NCI-H524 (cell line): Measurements from ENCODE around the gene UBE2G1.

Experiments used
- DNase-seq, 2 experiments: peaks; one replicate each; lab custom pipeline; 2025; lab: John Stamatoyannopoulos, UW

UBE2G1 gene

DNA sequence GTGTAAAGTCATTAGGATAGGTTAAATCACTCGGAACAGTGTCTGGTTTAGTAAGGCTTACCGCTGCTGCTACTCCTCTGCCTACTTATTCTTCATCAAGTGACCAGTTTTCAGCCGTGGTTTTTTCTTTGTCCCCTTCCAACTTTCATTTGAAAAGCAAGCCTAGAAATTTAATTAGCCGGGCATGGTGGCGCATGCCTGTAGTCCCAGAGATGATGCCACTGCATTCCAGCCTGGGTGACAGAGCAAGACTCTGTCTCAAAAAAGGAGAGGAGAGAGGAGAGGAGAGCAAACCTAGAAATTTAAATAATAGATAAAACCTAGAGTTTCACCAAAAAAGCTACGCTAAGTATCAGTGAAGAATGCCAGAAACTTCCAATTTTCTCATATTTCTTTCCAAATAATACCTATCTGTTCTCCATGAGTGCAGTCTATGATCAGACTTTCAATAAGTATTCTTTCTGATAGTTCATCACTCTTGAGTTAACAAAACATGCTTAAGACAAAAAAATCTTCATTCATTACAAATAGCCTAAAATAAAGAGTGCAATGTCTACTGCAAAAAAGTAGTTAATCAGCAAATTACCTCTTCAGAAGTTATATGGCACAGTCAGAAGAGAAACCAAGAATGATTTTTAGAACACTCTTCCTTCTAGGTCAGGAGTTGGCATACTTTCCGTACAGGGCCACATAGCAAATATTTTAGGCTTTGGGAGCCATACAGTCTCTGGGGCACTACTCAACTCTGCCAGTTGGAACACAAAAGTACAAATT lies 117.8 kb downstream of the UBE2G1 start:
- no peak for DNase-seq

DNA sequence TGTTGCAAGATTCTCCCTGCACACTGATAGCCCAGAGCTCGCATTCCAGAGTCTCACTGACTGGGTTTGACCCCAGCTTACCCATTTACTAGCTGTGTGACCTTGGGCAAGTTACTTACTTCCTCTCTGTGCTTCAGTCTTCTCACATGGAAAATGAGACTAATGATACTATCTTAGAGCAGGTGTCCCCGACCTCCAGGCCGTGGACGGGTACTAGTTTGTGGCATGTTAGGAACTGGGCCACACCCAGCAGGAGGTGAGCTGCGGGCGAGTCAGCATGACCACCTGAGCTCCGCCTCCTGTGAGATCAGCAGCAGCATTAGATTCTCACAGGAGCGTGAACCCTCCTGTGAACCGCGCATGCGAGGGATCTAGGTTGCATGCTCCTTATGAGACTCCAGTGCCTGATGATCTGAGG lies 118.5 kb downstream of the UBE2G1 start:
- no peak for DNase-seq

DNA sequence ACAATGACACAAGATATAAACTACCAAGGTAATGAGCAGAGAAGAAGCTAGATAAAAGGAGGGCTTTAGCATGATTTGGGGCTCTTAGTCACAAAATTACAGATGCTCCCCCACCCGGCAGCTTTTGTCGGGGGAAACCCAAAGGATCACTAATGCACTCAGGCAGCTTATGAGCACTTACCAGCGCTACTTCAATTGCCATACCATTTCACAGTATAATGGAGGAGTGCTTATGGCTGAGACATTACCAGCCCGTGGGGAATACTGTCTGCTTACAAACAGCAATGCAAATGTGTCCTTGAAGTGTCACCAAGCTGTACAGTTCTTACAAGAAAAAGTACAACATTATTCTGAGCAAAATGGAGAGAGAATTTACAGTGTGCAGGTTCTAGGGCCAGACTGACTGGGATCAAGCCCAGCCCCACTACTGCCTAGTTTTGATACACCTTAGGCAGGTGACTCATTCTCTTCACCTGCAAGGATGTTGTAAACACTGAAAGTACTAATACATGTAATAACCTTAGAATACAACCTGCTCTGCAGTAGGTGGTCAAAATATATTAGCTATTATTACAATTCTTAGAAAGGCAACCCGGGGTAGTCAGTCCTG lies 119.0 kb downstream of the UBE2G1 start:
- peak; percentile 38 to 50 for DNase-seq

DNA sequence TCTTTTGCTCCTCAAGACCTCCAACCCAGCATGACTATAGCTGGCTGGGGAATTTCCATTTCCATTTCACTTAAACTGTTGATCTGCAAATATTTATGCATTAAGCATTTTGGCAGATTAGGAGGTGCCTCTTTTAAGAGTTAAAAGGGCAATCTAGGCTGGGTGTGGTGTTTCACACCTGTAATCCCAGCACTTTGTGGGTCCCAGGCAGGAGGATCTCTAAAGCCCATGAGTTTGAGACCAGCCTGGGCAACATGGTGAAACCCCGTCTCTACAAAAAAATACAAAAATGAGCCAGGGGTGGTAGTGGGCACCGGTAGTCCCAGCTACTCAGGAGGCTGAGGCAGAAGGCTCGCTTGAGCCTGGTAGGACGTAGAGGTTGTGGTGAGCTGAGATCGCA lies 119.8 kb downstream of the UBE2G1 start:
- no peak for DNase-seq

DNA sequence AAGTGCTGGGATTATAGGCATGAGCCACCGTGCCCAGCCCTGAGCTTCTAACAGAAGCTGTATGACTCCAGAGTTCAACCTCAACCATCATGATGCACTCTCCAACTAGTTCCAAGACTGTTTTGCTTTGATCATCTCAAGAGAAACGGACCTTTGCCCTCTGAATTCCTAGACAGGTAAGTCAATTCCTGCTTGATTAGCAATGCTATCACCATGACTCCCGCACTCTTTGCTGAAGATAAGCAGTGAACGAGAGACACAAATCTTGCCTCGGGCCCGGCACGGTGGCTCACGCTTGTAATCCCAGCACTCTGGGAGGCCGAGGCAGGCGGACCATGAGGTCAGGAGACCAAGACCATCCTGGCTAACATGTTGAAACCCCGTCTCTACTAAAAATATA lies 124.9 kb downstream of the UBE2G1 start:
- no peak for DNase-seq

DNA sequence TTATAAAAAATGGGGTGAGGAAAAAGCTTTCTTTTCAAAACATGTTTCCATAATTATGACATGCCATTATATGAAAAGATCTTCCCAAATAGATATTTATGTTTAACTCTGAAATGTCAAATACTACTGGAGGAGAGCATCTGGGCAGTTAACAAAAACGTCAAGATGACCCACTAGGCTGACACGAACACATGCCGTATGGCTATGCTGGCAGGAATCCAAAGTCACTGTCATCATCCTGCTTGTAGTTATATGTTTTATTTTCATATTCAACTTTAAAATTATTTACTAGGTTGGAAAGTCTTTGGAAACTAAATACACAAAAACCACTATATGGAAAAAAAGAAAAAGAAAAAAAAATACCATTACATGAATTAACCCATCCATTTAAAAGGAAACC lies 130.0 kb downstream of the UBE2G1 start:
- DNase-seq, result peak in 1 of 2 experiments; percentile 34

DNA sequence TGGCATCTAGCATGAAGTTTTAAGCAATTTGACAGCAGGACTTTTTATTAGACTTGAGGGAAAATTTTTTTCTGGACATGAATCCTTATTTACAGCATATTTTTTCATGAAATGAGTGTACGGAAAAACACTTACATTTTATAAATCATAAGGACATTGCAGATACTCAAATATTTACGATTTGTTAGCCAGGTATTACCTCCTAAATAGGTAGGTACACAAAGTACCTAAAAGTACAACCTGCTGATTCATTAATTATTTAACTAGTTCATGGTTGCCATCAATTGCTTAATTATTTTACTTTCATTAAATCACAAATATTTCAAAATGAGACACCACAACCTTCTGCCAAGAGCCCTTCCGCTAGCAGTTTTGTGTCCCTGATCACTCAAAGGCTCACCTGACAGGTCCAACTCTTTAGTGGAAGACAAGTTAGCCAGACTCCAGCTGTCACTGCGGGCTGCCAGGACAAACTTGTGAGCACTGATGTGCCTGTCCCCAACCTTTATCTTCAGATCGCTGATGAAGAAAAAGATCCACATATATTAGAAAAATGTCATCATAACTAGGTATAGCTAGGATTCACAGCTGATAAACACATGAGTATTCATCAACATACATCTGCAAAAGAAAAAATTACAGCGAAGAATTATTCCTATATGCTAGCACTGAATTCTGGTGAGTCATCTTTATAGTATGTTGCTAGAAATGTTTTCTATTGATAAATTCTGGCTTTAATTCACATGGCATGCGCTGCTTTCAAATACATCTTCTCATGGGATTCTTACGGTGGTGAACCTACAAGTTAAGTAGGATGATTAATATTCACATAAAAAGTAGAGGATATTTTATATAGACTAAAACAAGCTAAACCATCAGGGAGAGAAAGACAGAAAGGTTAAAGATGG lies 130.8 kb downstream of the UBE2G1 start:
- no peak for DNase-seq

DNA sequence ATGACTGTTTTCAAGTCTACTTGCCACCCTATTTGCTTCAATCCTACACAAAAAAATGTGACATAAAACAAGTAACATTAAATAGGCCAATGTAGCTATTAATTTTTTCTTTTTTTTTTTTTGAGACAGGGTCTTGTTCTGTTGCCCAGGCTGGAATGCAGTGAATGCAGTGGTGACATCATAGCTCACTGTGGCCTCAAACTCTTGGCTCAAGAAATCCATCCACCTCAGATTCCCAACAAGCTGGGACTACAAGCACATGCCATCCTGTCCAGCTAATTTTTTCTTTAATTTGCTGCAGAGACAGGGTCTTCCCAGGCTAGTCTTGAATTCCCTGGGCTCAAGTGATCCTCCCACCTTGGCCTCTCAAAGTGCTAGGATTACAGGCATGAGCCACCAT lies 132.1 kb downstream of the UBE2G1 start:
- DNase-seq, result no peak

DNA sequence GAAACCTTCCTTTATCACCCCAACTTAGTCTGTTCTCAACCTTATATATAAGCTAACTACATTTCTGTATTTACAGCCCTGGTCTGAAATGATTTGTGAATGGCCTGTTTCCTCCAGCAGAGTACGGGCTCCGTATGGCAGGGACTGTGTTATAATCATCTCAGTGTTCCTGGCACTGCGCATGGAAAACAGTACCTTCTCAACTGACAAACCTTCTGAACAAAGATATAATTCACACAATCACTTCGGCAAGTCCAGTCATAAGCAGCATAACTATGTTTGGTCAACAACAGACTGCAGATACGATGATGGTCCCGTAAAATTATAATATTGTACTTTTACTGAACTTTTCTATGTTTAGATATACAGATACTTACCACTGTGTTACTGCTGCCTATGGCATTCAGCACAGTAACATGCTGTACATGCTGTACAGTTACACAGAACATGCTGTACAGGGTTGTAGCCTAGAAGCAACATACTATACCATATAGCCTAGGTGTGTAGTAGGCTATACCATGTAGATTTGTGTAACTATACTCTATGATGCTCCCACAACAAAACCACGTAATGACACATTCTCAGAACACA lies 132.7 kb downstream of the UBE2G1 start:
- DNase-seq, result no peak

DNA sequence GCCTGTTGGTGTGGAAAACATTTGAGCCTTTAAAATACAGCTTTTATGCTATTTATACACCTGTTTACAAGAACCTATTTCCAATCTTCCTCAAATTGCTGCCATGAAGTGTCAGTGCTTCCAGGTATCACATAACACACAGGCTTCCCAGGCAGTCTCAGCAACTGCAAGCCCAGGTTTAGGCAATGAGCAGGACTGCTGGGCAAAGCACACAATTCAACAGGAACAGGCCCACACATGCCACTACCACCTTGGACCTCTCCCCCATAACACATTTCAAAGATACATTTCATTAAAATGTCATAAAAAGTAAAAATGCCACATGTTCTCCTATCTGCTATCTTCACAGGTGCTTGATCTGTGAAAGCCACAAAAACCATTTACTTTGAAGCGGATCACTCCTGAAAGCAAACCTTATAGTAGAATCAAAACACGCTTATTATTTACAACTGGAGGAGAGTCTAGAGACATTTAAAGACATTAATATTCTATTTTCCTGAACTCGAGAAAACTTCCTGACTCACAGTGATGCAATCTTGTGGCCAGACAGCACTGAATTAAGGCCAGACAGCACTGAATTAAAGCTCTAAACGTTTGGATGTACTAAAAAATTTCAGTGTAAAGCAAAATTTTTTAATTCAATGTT lies 134.2 kb downstream of the UBE2G1 start:
- no peak for DNase-seq

DNA sequence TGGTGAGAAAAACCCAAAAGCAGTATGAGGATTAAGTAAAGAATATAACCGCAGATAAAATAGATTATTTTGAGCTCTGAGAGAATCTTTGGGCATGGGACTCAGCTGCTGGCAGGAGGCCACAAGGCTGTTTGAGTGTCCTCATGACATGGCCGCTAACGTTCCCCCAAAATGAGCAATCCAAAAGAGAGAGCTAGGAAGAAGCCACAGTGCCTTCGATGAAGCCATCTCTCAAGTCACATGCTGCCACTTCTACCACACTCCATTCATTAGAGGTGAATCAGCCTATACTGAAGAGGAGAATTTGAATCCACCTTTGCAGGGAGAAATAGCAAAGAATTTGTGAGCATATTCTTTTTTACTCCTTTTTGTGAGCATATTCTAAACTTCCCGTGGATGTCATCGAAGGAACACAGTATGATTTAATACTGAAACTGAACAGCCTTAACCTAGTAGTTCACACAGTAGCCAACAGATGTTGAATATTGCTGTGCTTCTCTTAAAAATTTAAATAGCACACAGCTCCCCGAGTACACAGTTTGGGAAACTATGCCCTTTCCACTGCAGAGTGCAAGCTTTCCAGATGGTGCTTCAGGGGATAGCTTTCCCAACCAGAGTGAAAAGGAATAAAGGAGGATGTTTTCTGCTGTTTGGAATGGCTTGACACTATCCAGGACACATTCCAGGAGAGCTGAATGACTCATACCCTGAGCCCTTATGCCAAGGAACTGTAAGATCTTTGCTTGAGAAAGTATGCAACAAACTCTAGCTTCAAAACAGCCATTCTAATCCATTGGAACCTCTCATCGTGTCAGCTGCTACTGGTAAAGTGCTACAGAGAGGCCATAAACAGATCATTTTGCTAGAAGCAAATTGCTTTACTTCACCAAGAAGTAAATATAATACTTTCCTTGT lies 136.6 kb downstream of the UBE2G1 start:
- no peak for DNase-seq

DNA sequence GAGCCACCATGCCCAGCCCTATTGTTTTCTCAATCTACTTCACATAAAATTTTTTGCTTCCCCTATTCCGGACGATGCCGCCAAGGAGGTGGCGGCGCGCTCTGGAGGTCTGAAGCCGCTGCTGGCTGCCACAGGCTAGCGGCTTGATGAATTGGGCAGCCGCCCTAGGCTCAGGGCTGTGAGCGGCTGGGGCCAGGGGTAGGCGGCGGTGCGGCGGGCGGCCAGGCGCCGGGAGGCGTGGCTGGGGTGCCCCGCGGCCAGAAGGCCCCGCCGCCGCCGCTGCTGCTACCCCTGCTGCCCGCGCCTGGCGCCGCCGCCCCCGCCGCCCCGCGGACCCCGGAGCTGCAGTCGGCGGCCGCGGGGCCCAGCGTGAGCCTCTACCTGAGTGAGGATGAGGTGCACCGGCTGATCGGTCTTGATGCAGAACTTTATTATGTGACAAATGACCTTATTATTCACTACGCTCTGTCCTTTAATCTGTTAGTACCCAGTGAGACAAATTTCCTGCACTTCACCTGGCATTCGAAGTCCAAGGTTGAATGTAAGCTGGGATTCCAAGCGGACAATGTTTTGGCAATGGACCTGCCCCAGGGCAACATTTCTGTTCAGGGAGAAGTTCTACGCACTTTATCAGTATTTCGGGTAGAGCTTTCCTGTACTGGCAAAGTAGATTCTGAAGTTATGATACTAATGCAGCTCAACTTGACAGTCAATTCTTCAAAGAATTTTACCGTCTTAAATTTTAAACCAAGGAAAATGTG lies 144.4 kb downstream of the UBE2G1 start:
- no peak for DNase-seq

DNA sequence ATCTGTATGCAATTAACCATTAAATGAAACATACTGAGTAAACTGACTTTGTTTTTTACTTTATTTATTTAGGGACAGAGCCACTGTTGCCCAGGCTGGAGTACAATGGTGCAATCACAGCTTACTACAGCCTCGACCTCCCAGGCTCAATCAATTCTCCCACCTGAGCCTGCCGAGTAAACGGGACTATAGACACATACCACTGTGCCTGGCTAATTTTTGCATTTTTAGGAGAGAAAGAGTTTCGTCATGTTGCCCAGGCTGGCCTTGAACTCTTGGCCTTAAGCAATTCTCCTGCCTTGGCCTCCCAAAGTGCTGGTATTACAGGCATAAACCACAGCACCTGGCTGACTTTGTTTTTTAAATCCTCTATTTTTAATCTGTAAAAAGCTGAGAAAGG lies 145.3 kb downstream of the UBE2G1 start:
- no peak for DNase-seq

DNA sequence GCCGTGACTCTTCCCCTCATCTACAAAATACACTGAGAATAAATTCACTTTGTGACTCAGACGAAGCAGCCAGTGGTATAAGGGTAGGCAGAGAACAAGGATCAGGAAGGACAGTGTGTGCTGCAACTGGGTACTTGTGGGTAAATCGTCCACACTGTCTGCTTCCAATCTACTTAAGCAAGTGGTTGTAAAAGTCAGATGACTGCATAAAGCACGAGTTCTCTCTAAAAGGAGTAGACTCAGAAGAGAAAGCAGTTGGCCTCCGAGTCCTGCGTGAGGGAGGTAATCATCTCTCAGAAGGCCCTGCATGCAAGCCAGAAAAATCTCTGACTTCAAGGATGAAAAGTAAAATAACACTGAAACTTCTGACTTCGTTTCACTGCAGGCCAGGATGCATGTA lies 145.8 kb downstream of the UBE2G1 start:
- no peak for DNase-seq
